ENCODE results near the gene CDC45.

GRCh38 chr22:19492504-19493174 lies 12.9 kb downstream of the CDC45 start:
- TF ChIP-seq YY1 (IDR thresholded peaks at IDR 0.05; ENCODE audit: insufficient read depth, insufficient read length) (no peak), ZNF274 (IDR thresholded peaks at IDR 0.05; ENCODE audit: low read depth, low read length) (no peak)

All from NT2/D1 (cell line).